A673 (cell line): Measurements from ENCODE around the gene DNAH5.

Source experiments
- EZH2 ChIP-seq: fragments of 200-600 bp; sonication (generic); IDR thresholded peaks from 2 replicates; pipeline ENCODE4 v1.6.1; 2017; ENCODE audit warnings: borderline replicate concordance, low read depth, mild to moderate bottlenecking, mixed read lengths, antibody characterized with exemption, low read length; ENCODE audit not compliant: poor library complexity, severe bottlenecking
- TF ChIP-seq, protein P1 (sequence below): fragments of 300-800, 200-600 bp; sonication (generic); conservative IDR thresholded peaks from 2 replicates; pipeline ENCODE4 v1.5.1; 2017; ENCODE audit warnings: low read depth, mild to moderate bottlenecking, antibody characterized with exemption, low read length, moderate library complexity, mixed read lengths

DNA sequence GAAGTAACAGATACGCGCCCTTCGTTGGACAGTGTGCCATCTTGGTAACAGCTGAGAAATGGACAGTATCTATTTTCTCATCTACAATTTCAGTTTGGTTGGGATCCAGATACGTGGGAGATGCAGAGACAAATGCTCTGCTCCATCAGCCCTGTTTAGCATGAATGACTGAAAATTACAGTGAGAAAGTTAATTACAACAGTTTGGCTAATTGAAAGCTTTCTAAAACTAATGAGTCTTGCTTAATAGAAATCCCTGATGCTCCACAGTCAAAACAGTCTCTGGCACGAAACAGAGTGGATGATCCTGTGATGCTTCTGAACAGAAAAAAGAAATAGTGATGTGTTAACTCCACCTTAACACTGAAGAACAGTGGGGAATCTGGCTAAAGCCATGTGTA lies 140.2 kb downstream of the DNAH5 start:
- TF ChIP-seq, protein P1, sequence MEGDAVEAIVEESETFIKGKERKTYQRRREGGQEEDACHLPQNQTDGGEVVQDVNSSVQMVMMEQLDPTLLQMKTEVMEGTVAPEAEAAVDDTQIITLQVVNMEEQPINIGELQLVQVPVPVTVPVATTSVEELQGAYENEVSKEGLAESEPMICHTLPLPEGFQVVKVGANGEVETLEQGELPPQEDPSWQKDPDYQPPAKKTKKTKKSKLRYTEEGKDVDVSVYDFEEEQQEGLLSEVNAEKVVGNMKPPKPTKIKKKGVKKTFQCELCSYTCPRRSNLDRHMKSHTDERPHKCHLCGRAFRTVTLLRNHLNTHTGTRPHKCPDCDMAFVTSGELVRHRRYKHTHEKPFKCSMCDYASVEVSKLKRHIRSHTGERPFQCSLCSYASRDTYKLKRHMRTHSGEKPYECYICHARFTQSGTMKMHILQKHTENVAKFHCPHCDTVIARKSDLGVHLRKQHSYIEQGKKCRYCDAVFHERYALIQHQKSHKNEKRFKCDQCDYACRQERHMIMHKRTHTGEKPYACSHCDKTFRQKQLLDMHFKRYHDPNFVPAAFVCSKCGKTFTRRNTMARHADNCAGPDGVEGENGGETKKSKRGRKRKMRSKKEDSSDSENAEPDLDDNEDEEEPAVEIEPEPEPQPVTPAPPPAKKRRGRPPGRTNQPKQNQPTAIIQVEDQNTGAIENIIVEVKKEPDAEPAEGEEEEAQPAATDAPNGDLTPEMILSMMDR, result no peak
- TF ChIP-seq EZH2, result no peak
